Ovary (tissue), 3 donors: ENCODE results near the gene CHKA.

Experiments used
- CTCF ChIP-seq, 3 donors: fragments of 450-650 bp in 2 of 3; fragments of 200-600 bp in 1 of 3; IDR thresholded peaks; one replicate each; pipeline versions ENCODE4 v1.5.1 to v1.8.0; 2016 to 2022; ENCODE audit warnings: antibody characterized with exemption in 3 of 3, mild to moderate bottlenecking in 1 of 3
- POLR2A ChIP-seq: fragments of 450-650 bp; IDR thresholded peaks from one replicate; pipeline ENCODE4 v1.6.1; 2017; ENCODE audit warnings: antibody characterized with exemption, mild to moderate bottlenecking, moderate library complexity
- donor health status: DM: no; HTN: no; CAD: no.

DNA sequence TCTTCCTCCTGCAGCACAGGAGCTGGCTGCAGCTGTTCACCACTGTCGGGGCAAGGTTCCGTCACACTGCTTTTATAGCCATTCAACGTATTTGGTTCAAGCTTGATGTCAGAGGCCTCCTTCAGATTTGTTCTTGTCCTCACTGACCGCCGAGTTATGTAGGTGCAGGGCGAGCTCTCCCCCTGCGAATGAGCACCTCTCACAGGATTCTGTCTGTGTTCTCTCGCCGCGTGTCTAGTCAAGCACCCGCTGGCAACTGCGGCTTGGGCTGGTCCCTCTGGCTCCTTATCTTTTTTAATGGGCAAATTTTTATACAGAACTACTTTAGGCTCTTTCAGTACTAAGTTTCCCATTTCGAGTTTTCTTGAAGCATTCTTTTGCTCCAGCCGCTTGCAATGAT, 37.4 kb upstream of the CHKA start:
- TF ChIP-seq CTCF (IDR thresholded peaks at IDR 0.05) (no peak), POLR2A (no peak)
